Keratinocyte (primary cell): Measurements from ENCODE around the gene CREB5.

Experiments used
- CTCF ChIP-seq, 3 experiments: IDR thresholded peaks in 1 of 3; conservative IDR thresholded peaks in 1 of 3; optimal IDR thresholded peaks in 1 of 3; 2 replicates in 2 of 3; 3 replicates in 1 of 3; pipeline versions ENCODE3 to v1.5.1; 2011; ENCODE audit warnings: low read length in 3 of 3, mild to moderate bottlenecking in 3 of 3, moderate library complexity in 2 of 3, control low read depth in 1 of 3, inconsistent platforms in 1 of 3; ENCODE audit not compliant: insufficient read depth in 2 of 3; ENCODE audit errors: extremely low read depth in 1 of 3
- EZH2 ChIP-seq: IDR thresholded peaks from one replicate; pipeline ENCODE4 v1.6.1; 2012; ENCODE audit warnings: inconsistent platforms, mild to moderate bottlenecking, low read length, moderate library complexity

GRCh38 chr7:28373990-28374389 is 38.3 kb upstream of the CREB5 start:
- TF ChIP-seq CTCF (optimal IDR thresholded peaks at IDR 0.05 in 1 of 3, IDR thresholded peaks at IDR 0.05 in 1 of 3, conservative IDR thresholded peaks at IDR 0.05 in 1 of 3; ENCODE audit: extremely low read depth in 1 of 3, insufficient read depth in 2 of 3, low read length in 3 of 3): no peak
- no peak for TF ChIP-seq EZH2
